KOPT-K1 (cell line): ENCODE measurements around the gene CARD19.
A peak's percentile ranks its signal among the peaks of the same experiment; 100 is the strongest.

Experiments used
- H3K27ac ChIP-seq: fragments of 200-600 bp; sonication (generic); 2 replicates; pipeline ENCODE4 v1.5.1; 2016; ENCODE audit warnings: antibody characterized with exemption, mild to moderate bottlenecking, low read depth, low read length; ENCODE audit not compliant: poor library complexity, severe bottlenecking
- H3K36me3 ChIP-seq: fragments of 200-600 bp; sonication (generic); 2 replicates; pipeline ENCODE4 v1.5.1; 2017; ENCODE audit warnings: antibody characterized with exemption, mild to moderate bottlenecking, low read length, moderate library complexity; ENCODE audit not compliant: insufficient read depth
- H3K9me3 ChIP-seq: fragments of 200-600 bp; sonication (generic); 2 replicates; pipeline ENCODE4 v1.5.1; 2017; ENCODE audit warnings: antibody characterized with exemption, low read length, mild to moderate bottlenecking; ENCODE audit not compliant: insufficient read depth, poor library complexity, severe bottlenecking

The CARD19 gene

GRCh38 chr9:93059715-93060578, 36.1 kb upstream of the CARD19 start:
- no peaks in the 10 kb centered on the region for H3K9me3 ChIP-seq
- peak overlapping the region; percentile 92 for H3K27ac ChIP-seq
- H3K36me3 ChIP-seq, result no peaks in the 10 kb centered on the region

- no peaks in the 10 kb centered on the region for H3K9me3 ChIP-seq
- peak overlapping the region; percentile 92 for H3K27ac ChIP-seq
- H3K36me3 ChIP-seq, result no peaks in the 10 kb centered on the region
These were observed 35.2 kb upstream of the CARD19 start for GRCh38 chr9:93060746-93061259.

DNA sequence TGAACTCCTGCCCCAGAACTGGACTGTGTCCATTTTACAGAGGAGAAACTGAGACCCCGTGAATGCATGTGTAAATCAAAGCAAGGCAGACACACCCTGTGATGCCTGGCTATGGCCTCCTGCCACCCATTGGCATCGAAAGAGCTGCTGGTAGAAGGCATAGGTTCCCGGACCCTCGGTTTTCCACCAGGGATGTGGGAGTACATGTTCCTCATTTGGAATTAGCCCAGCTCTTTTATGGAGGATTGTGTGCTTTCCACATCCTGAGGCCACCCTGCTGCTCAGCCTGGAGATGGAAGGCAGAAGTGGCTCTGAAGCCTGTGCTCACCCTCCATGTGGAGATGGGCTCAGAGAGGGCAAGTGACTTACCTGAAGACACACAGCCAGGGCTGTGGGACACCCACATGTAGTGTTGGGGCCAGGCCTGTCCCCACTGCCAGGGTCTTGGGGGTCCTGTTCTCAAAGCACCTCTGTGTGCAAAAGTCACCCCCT, 34.7 kb upstream of the CARD19 start:
- H3K36me3 ChIP-seq, result no peaks in the 10 kb centered on the region
- H3K9me3 ChIP-seq, result no peaks in the 10 kb centered on the region
- peak overlapping the region; percentile 92 for H3K27ac ChIP-seq

DNA sequence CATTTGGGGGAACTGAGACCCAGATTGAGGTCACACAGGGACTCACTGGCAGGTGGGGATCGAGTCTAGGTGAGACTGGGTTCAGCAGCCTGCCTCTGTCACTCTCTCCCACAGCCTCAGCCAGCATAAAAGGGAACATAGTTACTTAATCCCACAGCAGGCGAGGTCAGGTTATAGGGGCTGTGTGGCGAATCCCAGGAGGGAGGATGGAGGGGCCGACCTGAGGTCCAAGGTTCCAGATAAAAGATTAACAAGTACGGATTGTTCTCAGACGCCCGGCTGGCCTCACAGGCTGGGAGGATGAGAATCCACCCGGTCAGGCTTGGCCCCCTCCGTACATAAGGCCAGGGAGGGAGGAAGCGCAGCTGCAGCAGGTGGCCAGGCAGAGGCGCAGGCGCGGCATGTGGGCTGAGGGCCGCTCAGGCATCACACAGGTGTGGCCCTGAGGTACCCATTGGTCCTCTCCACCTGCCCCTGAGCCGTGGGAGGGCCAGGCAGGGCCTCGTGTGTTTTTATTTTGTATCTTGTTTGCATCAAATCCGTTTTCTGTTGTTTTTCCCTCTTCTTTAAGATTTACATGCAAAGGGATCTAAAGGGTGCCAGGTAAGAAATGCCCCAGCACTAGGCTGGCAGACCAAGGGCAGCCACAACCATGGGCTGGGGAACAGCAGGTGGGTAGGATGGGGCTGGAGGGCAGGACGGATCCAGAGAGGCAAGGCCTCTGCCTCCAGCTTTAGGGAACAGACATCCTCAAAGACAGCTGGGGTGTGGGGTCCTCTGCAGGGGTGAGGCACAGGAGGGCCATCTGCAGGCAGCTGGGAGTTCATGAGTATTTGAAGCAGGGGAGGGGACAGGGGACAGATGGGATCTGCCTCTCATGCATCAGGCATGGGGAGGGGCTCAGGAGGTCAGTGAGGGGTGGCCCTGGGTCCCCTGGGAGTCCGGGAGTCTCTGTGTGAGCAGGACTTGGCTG, 33.9 kb upstream of the CARD19 start:
- H3K27ac ChIP-seq, result peak overlapping the region; percentile 92
- no peaks in the 10 kb centered on the region for H3K9me3 ChIP-seq
- no peaks in the 10 kb centered on the region for H3K36me3 ChIP-seq

DNA sequence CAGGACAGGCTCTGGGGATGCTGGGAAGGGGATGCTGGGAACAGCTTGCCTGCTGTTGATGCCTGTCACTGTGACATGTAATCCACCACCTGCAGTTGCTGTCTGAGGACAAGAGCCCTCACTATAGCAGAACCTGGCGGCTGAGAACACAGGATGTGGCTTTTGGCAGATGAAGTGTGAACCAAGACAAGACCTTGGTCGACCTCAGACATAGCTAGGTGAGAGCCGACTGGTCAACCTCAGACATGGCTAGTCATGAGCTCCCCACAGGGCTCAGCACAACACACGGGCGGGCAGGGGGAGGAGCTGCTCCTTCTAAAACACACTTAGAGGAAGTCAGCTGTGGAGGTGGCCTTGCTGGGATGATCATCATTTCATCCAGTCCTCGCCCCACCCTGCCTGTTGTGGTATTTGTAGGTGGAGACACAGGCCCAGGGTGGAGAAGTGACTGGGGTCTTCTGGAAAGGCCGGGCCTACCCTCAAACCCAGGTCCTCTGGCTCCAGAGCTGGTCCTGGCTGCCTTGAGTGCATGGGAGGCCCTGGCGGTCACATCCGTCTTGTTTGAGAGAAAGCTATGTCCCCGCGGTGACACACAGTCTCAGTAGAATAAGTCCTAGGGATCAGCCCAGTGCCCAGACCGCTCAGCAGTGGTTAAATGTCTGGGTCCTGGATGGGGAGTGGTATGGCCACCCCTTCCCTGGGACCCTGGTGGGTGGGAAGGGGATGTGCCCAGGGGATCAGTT, 31.5 kb upstream of the CARD19 start:
- H3K36me3 ChIP-seq, result no peaks in the 10 kb centered on the region
- H3K27ac ChIP-seq, result peak overlapping the region; percentile 92
- H3K9me3 ChIP-seq, result no peaks in the 10 kb centered on the region

DNA sequence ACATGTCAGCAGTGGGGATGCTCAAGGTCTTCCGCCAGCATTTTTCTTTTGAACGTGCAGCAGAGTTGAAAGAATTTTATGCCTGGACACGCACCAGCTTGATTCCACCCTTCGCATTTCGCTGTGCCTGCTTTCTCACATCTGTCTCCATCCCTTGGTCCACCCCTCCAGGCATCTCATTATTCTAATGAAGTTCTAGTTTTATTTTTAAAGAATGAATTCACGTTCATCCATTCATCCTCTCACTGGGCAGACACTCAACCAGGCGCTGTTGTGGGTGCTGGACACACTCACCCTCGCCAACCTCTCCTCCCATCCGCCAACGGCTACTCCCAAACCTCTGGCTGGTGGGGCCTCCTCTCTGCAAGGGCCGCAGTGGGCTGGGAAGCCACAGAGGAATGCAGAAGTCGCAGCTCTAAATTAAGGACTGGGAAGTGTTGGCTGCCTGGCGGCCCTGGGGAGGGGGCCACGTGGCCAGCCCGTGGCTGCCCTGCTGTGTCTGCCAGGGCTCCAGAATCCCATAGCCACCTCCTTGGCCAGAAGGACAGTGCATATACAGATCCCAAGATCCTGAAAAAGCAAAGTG, 30.8 kb upstream of the CARD19 start:
- Histone ChIP-seq H3K36me3 (no peaks in the 10 kb centered on the region), H3K27ac (peak overlapping the region; percentile 92), H3K9me3 (no peaks in the 10 kb centered on the region)

DNA sequence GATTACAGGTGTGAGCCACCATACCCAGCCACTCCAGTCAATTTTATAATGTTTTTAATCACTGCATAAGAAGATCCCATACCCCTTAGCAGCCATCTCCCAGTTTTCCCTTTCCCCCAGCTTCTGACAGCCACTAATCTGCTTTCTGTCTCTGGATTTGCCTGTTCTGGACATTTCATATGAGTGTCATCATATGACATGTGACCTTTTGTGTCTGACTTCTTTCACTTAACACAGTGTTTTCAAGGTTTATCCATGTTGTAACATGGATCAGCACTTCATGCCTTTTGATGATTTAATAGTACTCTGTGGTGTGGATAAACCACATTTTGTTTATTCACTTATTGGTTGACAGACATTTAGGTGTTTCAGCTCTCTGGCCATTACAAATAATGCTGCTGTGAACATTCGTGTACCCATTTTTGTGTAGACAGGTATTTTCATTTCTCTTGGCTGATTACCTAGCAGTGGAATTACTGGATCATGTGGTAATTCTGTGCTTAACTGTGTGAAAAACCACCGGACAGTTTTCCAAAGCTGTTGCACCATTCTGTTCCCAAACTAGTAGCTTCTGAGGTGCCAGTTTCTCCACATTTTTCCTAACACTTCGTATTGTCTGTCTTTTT, 28.9 kb upstream of the CARD19 start:
- H3K9me3 ChIP-seq, result no peaks in the 10 kb centered on the region
- H3K27ac ChIP-seq, result no peak overlapping the region
- no peaks in the 10 kb centered on the region for H3K36me3 ChIP-seq

- no peaks in the 10 kb centered on the region for H3K9me3 ChIP-seq
- H3K27ac ChIP-seq, result no peak overlapping the region
- no peaks in the 10 kb centered on the region for H3K36me3 ChIP-seq
These were observed 27.1 kb upstream of the CARD19 start for GRCh38 chr9:93068956-93069355.

- Histone ChIP-seq H3K27ac (no peak overlapping the region), H3K36me3 (no peaks in the 10 kb centered on the region), H3K9me3 (no peaks in the 10 kb centered on the region)
These were observed 24.6 kb upstream of the CARD19 start for GRCh38 chr9:93071464-93071863.

DNA sequence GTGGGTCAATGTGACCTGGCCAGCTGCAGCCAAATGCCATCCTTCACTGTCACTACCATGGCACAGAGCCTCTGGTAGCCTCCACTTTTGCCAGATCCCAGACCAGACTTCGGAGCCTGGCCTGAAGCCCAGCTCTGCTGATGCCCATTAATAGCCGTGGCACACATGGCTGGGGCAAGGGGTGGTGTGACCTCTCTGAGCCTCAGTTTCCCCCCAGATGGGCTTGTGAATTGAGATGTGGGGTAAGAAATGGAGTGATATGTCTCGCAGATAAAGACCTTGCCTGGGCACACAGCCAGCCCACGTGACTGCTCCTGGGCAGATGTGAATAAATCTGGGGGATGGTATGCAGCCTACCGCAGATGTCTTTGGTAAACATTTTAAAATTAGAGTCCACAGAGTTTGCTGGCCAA, 23.6 kb upstream of the CARD19 start:
- no peaks in the 10 kb centered on the region for H3K36me3 ChIP-seq
- H3K27ac ChIP-seq, result peak overlapping the region; percentile 32
- no peaks in the 10 kb centered on the region for H3K9me3 ChIP-seq

DNA sequence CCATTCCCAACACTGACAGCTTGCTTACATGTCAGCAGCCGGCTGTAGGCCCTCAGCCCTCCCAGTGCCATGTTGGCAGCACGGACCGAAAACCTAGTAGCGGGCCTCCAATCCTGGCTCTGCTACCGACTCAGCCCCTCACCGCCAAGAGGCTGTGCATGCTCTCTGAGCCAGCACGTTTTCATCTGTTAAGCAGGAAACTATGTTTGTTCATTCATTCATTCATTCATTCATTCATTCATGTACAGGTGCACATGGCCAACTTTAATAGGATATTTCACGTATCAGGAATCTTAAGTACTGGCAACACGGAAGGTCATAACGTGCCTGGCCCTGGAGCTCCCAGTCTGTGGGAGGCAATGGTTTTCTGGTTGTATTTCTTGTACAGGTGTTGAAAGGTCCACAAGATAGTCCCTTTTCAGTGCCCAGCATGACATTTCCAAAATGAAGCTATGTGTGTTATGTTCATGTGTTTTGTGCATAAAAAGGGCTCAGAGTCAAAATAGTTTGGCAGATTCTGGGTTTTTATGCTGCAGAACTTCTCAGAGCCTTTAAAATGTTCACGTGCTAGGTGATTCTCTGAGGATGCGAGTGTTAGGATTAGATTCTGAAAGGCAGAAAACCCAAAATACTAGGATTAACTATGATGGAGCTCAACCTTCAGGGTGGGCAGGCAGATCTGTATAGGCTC, 19.8 kb upstream of the CARD19 start:
- no peak overlapping the region for H3K27ac ChIP-seq
- no peaks in the 10 kb centered on the region for H3K36me3 ChIP-seq
- no peaks in the 10 kb centered on the region for H3K9me3 ChIP-seq

GRCh38 chr9:93076792-93077128, 19.3 kb upstream of the CARD19 start:
- Histone ChIP-seq H3K27ac (no peak overlapping the region), H3K36me3 (no peaks in the 10 kb centered on the region)

GRCh38 chr9:93077367-93077766, 18.6 kb upstream of the CARD19 start:
- no peaks in the 10 kb centered on the region for H3K9me3 ChIP-seq
- no peaks in the 10 kb centered on the region for H3K36me3 ChIP-seq

More at GRCh38 chr9:93076792-93077128, 19.3 kb upstream of the CARD19 start:
- H3K9me3 ChIP-seq, result no peaks in the 10 kb centered on the region

More at GRCh38 chr9:93077367-93077766, 18.6 kb upstream of the CARD19 start:
- H3K27ac ChIP-seq, result no peak overlapping the region
